ENCODE measurements around the gene NSG2. TPM values are rescaled to one million over a fixed set of nuclear protein-coding genes. Genes with fewer than 3 reads are reported as not detected.

The NSG2 gene
- total RNA-seq, 1 experiment from 2014 or later = not detected

GRCh38 chr5:174118823-174119467 lies 73.4 kb downstream of the NSG2 start:
- no peaks in the 10 kb centered on the region for H3K36me3 ChIP-seq (ENCODE audit: control insufficient read depth, insufficient read depth, low read length)
- DNase-seq = no peak
- intact Hi-C loops (cut with micrococcal nuclease; ENCODE audit: unreplicated experiment) = no loop called here
- BruUV-seq (replicated peaks) = no TSS peak
- TF ChIP-seq, protein P1, sequence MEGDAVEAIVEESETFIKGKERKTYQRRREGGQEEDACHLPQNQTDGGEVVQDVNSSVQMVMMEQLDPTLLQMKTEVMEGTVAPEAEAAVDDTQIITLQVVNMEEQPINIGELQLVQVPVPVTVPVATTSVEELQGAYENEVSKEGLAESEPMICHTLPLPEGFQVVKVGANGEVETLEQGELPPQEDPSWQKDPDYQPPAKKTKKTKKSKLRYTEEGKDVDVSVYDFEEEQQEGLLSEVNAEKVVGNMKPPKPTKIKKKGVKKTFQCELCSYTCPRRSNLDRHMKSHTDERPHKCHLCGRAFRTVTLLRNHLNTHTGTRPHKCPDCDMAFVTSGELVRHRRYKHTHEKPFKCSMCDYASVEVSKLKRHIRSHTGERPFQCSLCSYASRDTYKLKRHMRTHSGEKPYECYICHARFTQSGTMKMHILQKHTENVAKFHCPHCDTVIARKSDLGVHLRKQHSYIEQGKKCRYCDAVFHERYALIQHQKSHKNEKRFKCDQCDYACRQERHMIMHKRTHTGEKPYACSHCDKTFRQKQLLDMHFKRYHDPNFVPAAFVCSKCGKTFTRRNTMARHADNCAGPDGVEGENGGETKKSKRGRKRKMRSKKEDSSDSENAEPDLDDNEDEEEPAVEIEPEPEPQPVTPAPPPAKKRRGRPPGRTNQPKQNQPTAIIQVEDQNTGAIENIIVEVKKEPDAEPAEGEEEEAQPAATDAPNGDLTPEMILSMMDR (IDR thresholded peaks at IDR 0.05; ENCODE audit: insufficient read depth in 1 of 2, low read depth in 1 of 2, low read length in 1 of 2, severe bottlenecking in 1 of 2, unreplicated experiment in 1 of 2) = no peak
- POLR2A ChIA-PET = no interaction called here
- H3K27me3 Mint-ChIP-seq (ENCODE audit: insufficient read depth, unreplicated experiment) = peaks cover 23% of the 10 kb centered on the region
- H3K4me1 ChIP-seq = no peaks in the 10 kb centered on the region
- CTCF ChIA-PET = no interaction called here
- H3K4me1 Mint-ChIP-seq (ENCODE audit: low read depth, unreplicated experiment) = no peaks in the 10 kb centered on the region
- H3K4me3 Mint-ChIP-seq (ENCODE audit: unreplicated experiment) = no peak overlapping the region
- no peak overlapping the region for H3K27ac Mint-ChIP-seq (ENCODE audit: unreplicated experiment)
- no peaks in the 10 kb centered on the region for H3K36me3 Mint-ChIP-seq (ENCODE audit: insufficient read depth, unreplicated experiment)
- H3K9me3 Mint-ChIP-seq (ENCODE audit: unreplicated experiment) = peaks cover 8% of the 10 kb centered on the region
- no peaks in the 10 kb centered on the region for H3K27me3 ChIP-seq (replicated peaks; ENCODE audit: control insufficient read depth, insufficient read depth, low read length)
- H3K9me3 ChIP-seq = no peaks in the 10 kb centered on the region
- no peak overlapping the region for H3K4me3 ChIP-seq (ENCODE audit: low read depth, low read length)

DNA sequence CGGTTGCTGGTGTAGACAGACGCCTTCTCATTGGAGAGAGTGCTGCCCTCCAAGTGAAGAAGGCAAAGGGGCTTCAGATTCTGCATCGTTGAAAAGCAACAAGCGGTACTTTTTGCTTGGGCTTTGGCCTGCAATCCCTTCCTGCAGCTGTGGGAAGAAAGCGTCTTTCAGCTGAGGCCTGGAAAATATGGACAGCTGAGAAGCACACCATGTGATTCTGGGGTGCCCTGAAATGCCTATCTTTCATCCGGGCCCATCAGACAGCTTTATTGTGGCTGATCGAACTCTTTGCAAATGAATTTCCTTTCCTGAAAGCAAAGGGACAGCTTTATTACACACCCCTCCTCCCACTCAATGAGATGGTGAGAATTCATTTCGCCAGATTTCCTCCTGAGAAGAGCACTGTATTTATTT lies 74.0 kb downstream of the NSG2 start:
- Mint-ChIP-seq H3K27me3 (ENCODE audit: insufficient read depth, unreplicated experiment) (peaks cover 23% of the 10 kb centered on the region), H3K9me3 (ENCODE audit: unreplicated experiment) (peaks cover 2% of the 10 kb centered on the region), H3K27ac (ENCODE audit: unreplicated experiment) (no peak overlapping the region), H3K36me3 (ENCODE audit: insufficient read depth, unreplicated experiment) (no peaks in the 10 kb centered on the region), H3K4me3 (ENCODE audit: unreplicated experiment) (no peak overlapping the region), H3K4me1 (ENCODE audit: low read depth, unreplicated experiment) (no peaks in the 10 kb centered on the region)
- DNase-seq = no peak
- POLR2A ChIA-PET = no interaction called here
- BruUV-seq (replicated peaks) = no TSS peak
- H3K9me3 ChIP-seq = 0 out of 2 replicates have a peak, but pooled peaks cover 4% of the 10 kb centered on the region
- H3K4me1 ChIP-seq = no peaks in the 10 kb centered on the region
- TF ChIP-seq, protein P1 (IDR thresholded peaks at IDR 0.05; ENCODE audit: insufficient read depth in 1 of 2, low read depth in 1 of 2, low read length in 1 of 2, severe bottlenecking in 1 of 2, unreplicated experiment in 1 of 2) = no peak
- CTCF ChIA-PET = no interaction called here
- no peak overlapping the region for H3K4me3 ChIP-seq (ENCODE audit: low read depth, low read length)
- no peaks in the 10 kb centered on the region for H3K36me3 ChIP-seq (ENCODE audit: control insufficient read depth, insufficient read depth, low read length)
- intact Hi-C loops (cut with micrococcal nuclease; ENCODE audit: unreplicated experiment) = no loop called here
- no peaks in the 10 kb centered on the region for H3K27me3 ChIP-seq (replicated peaks; ENCODE audit: control insufficient read depth, insufficient read depth, low read length)

DNA sequence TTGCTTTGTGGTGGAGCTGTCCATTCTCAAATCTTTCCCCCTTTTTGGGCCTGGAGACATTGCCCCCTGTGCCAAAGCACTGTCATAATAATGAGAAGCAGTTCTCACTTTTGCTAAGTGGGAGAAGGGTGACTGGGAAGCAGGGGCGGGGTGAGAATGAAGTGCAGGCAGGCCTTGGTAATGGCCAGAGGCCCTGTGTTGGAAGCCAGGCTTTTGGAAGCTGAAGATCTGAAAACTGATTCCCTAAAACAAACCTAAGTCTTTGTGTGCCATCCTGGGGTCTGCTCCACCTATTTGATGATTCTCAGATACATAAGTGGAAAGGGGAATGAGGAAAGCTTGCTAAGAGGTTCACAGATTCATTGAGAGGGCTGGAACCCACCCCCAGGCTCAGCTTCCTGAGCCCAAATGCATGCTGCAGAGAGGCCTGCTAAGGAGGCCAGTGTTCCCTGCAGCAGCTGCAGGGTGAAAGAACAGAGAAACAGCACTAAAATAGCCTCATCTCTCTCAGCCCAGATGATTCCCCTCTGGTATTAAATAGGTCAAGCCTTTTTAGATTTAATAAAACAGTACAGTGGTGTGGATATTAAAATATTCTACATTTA lies 75.0 kb downstream of the NSG2 start:
- no peak overlapping the region for H3K27ac Mint-ChIP-seq (ENCODE audit: unreplicated experiment)
- peaks cover 18% of the 10 kb centered on the region for H3K27me3 Mint-ChIP-seq (ENCODE audit: insufficient read depth, unreplicated experiment)
- ChIA-PET CTCF (no interaction called here), POLR2A (no interaction called here)
- intact Hi-C loops (cut with micrococcal nuclease; ENCODE audit: unreplicated experiment) = no loop called here
- TF ChIP-seq, protein P1 (IDR thresholded peaks at IDR 0.05; ENCODE audit: insufficient read depth in 1 of 2, low read depth in 1 of 2, low read length in 1 of 2, severe bottlenecking in 1 of 2, unreplicated experiment in 1 of 2) = no peak
- H3K4me3 ChIP-seq (ENCODE audit: low read depth, low read length) = no peak overlapping the region
- no peaks in the 10 kb centered on the region for H3K36me3 Mint-ChIP-seq (ENCODE audit: insufficient read depth, unreplicated experiment)
- no peaks in the 10 kb centered on the region for H3K27me3 ChIP-seq (replicated peaks; ENCODE audit: control insufficient read depth, insufficient read depth, low read length)
- H3K9me3 ChIP-seq = 0 out of 2 replicates have a peak, but pooled peaks cover 4% of the 10 kb centered on the region
- DNase-seq = no peak
- H3K4me3 Mint-ChIP-seq (ENCODE audit: unreplicated experiment) = no peak overlapping the region
- no peaks in the 10 kb centered on the region for H3K9me3 Mint-ChIP-seq (ENCODE audit: unreplicated experiment)
- no peaks in the 10 kb centered on the region for H3K4me1 ChIP-seq
- H3K4me1 Mint-ChIP-seq (ENCODE audit: low read depth, unreplicated experiment) = no peaks in the 10 kb centered on the region
- no peaks in the 10 kb centered on the region for H3K36me3 ChIP-seq (ENCODE audit: control insufficient read depth, insufficient read depth, low read length)
- no TSS peak for BruUV-seq (replicated peaks)

Data from Caco-2 (cell line).